Cardiac fibroblast (primary cell): ENCODE measurements around the gene AMPD2.

Source experiments
- DNase-seq, 2 donors: peaks; one replicate each; pipeline versions ENCODE4 v3.0.0 to v3.0.0-alpha.2; 2010; ENCODE audit warnings: low read depth in 2 of 2
- H3K4me3 ChIP-seq, 2 donors: replicated peaks in 1 of 2; 1 replicate in 1 of 2; 2 replicates in 1 of 2; pipeline ENCODE4 v1.5.1; 2011; ENCODE audit warnings: low read depth in 2 of 2, low read length in 2 of 2, mild to moderate bottlenecking in 2 of 2, moderate library complexity in 1 of 2
- CTCF ChIP-seq: IDR thresholded peaks from one replicate; pipeline ENCODE4 v1.5.1; 2011; ENCODE audit warnings: low read depth, mild to moderate bottlenecking, low read length, inconsistent platforms

Gene AMPD2

GRCh38 chr1:109619576-109620400 is at the start of gene AMPD2, which contains the start of gene GNAT2:
Gene AMPD2, plus strand, starts transcription at chr1:109619837. Its CDS starts 1,339 bp downstream, at chr1:109621176.
Gene GNAT2, minus strand, starts transcription at chr1:109619616. Its CDS starts 6,746 bp downstream, at chr1:109612870.
- peak; percentile 88 to 93 for DNase-seq
- no peak for TF ChIP-seq CTCF
- peak within 1 kb of the TSS; percentile 73 to 89 for H3K4me3 ChIP-seq

- no peak overlapping the region for H3K4me3 ChIP-seq
- no peak for TF ChIP-seq CTCF
- DNase-seq = peak; percentile 58 to 67
These were observed 49.2 kb upstream of the AMPD2 start for GRCh38 chr1:109570414-109570813.

DNA sequence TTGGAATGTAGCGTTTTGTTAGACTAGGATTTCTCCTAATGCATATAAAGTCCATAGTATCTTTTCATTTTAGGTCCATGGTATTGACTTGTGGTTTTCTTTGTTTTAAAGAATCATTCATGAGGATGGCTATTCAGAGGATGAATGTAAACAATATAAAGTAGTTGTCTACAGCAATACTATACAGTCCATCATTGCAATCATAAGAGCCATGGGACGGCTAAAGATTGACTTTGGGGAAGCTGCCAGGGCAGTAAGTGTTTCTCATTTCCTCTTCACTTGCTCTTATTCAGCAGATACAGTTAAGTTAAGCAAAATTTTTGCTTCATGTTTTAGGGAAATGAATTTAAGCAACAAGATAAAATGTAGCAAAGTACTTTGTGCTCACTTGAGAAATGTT is 45.9 kb upstream of the AMPD2 start:
- no peak overlapping the region for H3K4me3 ChIP-seq
- TF ChIP-seq CTCF = no peak
- DNase-seq = no peak

- TF ChIP-seq CTCF = no peak
These were observed 40.6 kb upstream of the AMPD2 start for GRCh38 chr1:109578947-109579443.

DNA sequence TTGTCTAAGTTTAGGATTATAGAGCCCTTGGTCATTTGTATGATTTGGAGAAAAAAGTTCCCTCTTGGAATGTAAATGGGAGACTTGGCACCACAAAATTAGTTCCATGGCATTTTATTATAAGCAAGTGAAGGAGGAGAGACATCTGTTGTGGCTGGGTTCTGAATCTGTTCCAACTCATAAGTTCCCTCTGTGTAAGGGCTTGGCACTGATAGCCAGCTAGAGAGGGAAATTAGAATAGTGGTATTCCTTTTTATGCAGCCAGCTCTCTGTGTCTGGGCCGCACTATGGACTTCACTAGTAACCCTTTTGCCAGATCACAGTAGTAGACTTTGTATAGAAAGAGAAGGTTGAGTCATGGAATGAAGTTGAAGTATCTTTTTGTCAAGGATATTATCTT is 40.1 kb upstream of the AMPD2 start:
- no peak for TF ChIP-seq CTCF
- peak in 1 of 2 donors; percentile 32 for DNase-seq
- H3K4me3 ChIP-seq = no peak overlapping the region

More at GRCh38 chr1:109578947-109579443, 40.6 kb upstream of the AMPD2 start:
- DNase-seq = peak in 1 of 2 donors; percentile 23
- H3K4me3 ChIP-seq = no peak overlapping the region

DNA sequence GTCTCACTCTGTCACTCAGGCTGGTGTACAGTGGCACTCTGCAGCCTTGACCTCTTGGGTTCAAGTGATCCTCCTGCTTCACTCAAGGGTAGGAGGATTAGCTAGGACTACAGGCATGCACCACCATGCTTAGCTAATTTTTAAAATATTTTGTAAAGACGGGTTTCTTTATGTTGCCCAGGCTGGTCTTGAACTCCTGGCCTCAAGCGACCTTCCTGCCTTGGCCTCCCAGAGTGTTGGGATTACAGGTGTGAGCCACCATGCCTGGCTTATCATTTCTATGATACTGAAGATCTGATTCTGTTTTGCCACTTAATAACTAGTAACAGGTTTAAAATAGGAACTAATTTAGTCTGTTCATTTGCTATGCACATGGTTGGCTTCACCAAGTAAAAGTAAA is 37.6 kb upstream of the AMPD2 start:
- no peak overlapping the region for H3K4me3 ChIP-seq
- DNase-seq = no peak
- TF ChIP-seq CTCF = no peak
